Measurements from ENCODE around the gene STAU1.
"Not testable (repeated sequence)": the region's sequence is repeated elsewhere in the genome, so short reads cannot be mapped to it uniquely, and the experiment has no call there.

Gene STAU1

GRCh38 chr20:49187851-49188641, at the start of gene STAU1:
TSS of gene STAU1 (minus strand) at chr20:49188334. CDS start at chr20:49166201, 22,133 bp downstream.
- peak; percentile 96 for DNase-seq (ENCODE audit: low spot score)

- no peak for DNase-seq (ENCODE audit: low spot score)
These were observed 49.4 kb upstream of the STAU1 start for GRCh38 chr20:49237531-49237930.

GRCh38 chr20:49236301-49236700, 48.2 kb upstream of the STAU1 start:
- DNase-seq (ENCODE audit: low spot score): no peak

- DNase-seq (ENCODE audit: low spot score): no peak
These were observed 46.7 kb upstream of the STAU1 start for GRCh38 chr20:49234831-49235230.

GRCh38 chr20:49233226-49233625, 45.1 kb upstream of the STAU1 start:
- no peak for DNase-seq (ENCODE audit: low spot score)

GRCh38 chr20:49231471-49231870, 43.3 kb upstream of the STAU1 start:
- DNase-seq (ENCODE audit: low spot score): no peak

GRCh38 chr20:49230561-49231133, 42.5 kb upstream of the STAU1 start:
- no peak for DNase-seq (ENCODE audit: low spot score)

- no peak for DNase-seq (ENCODE audit: low spot score)
These were observed 41.9 kb upstream of the STAU1 start for GRCh38 chr20:49230021-49230420.

GRCh38 chr20:49229381-49229780, 41.2 kb upstream of the STAU1 start:
- DNase-seq (ENCODE audit: low spot score): no peak

- no peak for DNase-seq (ENCODE audit: low spot score)
These were observed 40.5 kb upstream of the STAU1 start for GRCh38 chr20:49228676-49229075.

- DNase-seq (ENCODE audit: low spot score): no peak
These were observed 37.8 kb upstream of the STAU1 start for GRCh38 chr20:49225896-49226295.

- no peak for DNase-seq (ENCODE audit: low spot score)
These were observed 32.0 kb upstream of the STAU1 start for GRCh38 chr20:49219924-49220831.

- DNase-seq (ENCODE audit: low spot score): peak; percentile 98
These were observed 31.2 kb upstream of the STAU1 start, which contains the start of gene DDX27 for GRCh38 chr20:49219091-49219923. TSS of gene DDX27 (plus strand) at chr20:49219416. CDS start at chr20:49219449, 33 bp downstream.

GRCh38 chr20:49218739-49219090, 30.6 kb upstream of the STAU1 start:
- not testable (repeated sequence) for DNase-seq (ENCODE audit: low spot score)

GRCh38 chr20:49216991-49217578, 29.0 kb upstream of the STAU1 start:
- peak; percentile 87 for DNase-seq (ENCODE audit: low spot score)

- no peak for DNase-seq (ENCODE audit: low spot score)
These were observed 27.1 kb upstream of the STAU1 start for GRCh38 chr20:49215232-49215631.

GRCh38 chr20:49214571-49214970, 26.4 kb upstream of the STAU1 start:
- DNase-seq (ENCODE audit: low spot score): no peak

GRCh38 chr20:49210757-49211110, 22.6 kb upstream of the STAU1 start:
- DNase-seq (ENCODE audit: low spot score): no peak

GRCh38 chr20:49210101-49210756, 22.1 kb upstream of the STAU1 start:
- no peak for DNase-seq (ENCODE audit: low spot score)

- DNase-seq (ENCODE audit: low spot score): no peak
These were observed 18.9 kb upstream of the STAU1 start for GRCh38 chr20:49207076-49207475.

GRCh38 chr20:49203746-49204145, 15.6 kb upstream of the STAU1 start:
- no peak for DNase-seq (ENCODE audit: low spot score)
